GM20431 (cell line): Measurements from ENCODE around the gene SORBS1.

Source experiments
- in situ Hi-C: fragments of 300-500 bp; cut with MseI, MboI; formaldehyde crosslinking; loops from one replicate; pipeline ENCODE4 v1.15.0; 2020; ENCODE audit warnings: low sequenced_read_pairs; ENCODE audit not compliant: unreplicated experiment

The SORBS1 gene

DNA sequence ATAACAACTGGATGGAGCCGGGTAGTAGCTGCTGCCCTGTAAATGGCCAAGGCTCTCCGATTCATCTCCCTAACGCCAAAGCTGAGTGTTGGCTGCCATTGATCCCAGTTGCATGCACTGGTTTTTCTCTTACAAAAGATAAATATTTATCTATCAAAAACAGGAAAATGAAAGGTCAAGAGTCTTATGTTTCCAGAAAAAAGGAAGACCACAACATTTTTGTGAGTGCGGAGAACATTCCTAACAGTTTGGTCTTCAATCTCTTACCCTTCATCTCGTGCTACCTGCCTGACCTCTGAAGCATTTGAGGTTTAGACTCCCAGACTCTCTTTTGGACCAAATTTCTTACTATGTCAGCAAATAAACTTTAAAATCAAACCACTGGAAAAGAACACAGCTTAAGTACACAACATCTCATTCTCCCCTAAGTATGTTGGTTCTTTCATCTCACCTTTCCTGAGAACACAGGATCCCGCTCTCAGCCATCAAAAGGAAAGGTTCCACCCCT lies 61.6 kb downstream of the SORBS1 start:
- in situ Hi-C loops: no loop called here

DNA sequence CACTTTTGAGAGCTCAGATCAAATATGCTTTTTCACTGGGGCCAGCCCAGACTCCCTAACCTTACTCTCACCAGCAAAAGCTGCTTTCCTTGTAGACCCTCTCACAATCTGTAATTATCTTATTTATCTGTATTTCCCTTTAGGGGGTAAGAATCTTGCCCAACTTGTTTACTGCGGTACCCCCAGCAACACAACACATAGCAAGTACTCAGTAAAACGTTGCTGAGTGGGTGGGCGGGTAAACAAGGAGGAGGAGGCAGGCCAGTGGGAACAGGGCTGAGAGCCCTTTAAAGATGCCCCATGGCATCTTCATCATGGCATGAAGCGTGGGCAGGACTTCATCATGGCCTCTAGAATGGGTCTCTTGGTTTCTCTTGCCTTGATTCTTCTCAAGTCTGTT lies 64.2 kb downstream of the SORBS1 start:
- in situ Hi-C loops: no loop called here

- in situ Hi-C loops: no loop called here
These were observed 64.8 kb downstream of the SORBS1 start for GRCh38 chr10:95496246-95496911.

GRCh38 chr10:95493862-95494261 lies 67.3 kb downstream of the SORBS1 start:
- in situ Hi-C loops: no loop called here

GRCh38 chr10:95487994-95488393 lies 73.2 kb downstream of the SORBS1 start:
- in situ Hi-C loops: no loop called here

DNA sequence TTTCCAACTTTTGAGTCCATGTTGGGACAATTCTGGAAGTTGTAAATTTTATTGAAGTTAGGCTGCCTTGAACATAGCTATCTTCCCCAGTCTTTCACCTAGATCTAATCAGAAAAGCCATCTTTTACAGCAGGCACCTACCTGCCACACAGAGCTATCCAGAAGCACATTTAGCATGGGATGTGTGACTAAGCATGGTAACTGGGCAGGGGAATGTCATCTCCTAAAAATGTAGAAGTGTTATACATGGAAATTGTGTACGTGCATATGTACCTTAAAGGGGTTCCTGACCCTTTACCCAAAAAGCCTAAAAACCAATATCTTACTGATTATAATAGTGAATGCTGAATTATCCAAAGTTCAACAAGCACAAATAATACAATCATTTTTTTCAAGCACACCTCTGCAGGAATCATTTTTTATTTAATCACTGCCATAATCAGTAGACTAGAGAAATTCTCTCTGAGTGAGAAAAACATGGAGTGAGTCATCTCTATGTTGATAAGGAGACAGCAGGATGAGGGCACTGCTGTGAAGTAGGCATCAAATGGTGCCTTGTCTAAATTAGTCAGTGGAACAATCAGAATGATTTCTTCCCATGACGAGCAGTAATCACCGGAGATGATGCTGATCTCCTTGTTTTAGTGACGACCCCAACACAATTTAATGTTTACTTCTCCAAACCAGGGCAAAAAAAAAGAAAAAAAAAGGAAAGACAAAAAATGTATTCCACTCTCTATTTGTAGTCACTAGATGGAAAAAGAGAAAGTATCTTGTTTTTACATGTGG lies 75.9 kb downstream of the SORBS1 start:
- in situ Hi-C loops: no loop called here

DNA sequence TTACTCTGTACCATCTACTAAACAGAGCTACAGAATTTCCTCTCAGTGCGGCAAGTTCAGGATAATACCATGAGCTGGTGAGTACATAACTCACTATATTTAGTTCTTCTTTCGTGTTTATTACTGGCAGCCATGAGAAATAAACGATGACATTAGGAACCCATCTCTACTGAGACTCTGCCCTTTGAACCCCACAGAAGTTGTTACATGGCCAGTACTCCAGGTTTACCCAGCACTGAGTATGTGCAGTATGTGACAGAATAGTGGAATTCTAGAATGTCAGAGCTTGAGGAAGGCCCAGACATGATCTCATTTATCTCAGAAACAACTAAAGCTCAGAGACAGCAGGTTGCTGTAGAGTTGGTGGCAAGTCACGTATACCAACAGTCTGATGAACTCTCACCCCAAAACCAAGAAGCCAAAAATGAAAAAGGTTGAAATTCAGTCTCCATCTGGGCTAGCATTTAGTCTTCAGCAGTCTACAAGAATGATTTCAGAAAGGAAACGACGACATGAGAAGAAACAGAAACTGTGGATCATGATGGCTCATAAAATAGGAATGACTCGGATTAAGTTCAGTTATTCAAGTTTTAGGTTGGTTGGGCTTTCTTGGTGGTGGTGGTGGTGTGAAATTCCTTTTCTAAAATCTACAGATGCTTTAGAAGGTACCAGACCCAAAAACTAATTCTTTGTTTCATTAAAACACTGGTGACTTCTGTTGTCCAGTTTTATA lies 78.5 kb downstream of the SORBS1 start:
- in situ Hi-C loops: no loop called here

DNA sequence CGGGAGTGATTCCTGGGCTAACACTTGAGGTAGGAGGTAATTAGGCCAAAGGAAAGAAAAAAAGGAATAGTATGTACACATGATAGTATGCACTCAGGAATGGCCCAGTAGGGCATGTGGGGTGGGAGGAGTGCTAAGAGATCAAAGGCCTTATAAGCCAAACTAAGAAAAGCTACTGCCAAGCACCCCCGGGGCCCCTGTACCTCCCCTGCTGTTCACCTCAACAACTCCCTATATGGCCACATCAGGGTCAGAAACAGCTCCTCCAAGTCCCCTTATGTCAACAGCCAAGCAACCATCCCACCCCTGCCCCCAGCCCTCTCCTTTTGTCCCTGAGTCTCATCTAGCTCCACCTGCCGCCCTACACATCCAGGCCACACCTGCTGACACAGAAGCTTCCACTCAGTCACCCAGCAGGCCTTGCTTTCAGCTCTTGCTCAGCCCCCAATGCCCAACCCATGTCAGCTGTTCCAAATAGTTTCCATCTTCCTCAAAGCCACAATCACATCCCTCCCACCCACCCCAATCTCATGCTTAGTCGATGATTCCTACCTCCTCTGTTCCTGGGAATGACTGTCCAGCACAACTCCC lies 80.2 kb downstream of the SORBS1 start:
- in situ Hi-C loops: no loop called here

DNA sequence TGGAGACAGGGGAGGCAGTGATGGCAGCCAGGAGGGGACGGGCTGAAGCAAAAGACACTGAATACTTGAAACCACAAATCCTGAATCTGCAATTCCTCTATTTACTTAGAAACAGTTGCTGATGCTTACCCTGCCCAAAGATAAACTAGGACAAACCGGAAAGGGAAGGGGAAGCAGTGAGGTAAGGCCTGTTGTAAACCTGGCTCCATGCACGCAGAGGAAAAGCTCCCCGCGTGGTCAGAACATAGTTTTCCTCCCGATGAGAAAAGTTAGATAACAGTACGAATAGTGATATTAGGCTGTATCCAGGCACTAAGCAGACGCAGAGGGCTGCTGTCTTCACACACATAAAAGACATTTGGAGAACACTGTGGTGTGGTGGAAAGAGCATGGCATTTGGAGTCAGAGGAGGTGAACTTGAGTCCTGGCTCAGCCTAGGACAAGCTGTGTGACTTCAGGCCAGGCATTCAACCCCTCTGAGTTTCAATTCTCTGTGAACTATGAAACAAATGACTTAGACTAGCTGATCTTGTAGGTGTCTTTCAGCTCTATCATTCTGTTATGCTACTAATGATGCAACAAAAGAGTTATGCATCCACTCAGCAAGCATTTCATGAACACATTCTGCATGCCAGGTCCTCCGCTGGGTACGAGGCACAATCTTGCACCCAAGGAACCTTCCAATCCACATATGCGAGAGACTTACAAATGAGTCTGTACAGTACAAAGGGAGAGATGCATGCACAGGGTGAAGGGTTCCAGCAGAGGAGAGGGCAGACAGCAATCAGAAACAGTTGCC lies 80.9 kb downstream of the SORBS1 start:
- in situ Hi-C loops: no loop called here

- in situ Hi-C loops: no loop called here
These were observed 82.2 kb downstream of the SORBS1 start for GRCh38 chr10:95478935-95479334.

DNA sequence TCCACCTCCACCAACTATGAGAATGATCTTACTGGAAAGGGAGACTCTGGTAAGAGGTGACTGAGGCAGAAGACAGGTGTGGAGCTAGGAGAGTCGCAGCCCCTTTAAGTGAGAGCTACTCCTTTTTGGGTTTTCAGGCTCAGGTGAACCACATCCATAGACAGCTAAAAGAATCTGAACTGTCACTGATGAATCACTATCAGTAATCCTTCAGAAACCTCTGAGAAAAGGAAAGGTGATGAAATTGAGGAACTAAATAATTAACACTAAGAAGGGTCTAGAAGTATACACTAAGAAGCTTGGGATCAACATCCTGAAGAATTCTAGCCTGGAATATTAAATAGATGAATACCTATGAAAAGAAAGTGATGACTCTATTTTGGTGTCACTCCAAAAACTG lies 83.0 kb downstream of the SORBS1 start:
- in situ Hi-C loops: no loop called here

- in situ Hi-C loops: no loop called here
These were observed 84.0 kb downstream of the SORBS1 start for GRCh38 chr10:95477175-95477520.

GRCh38 chr10:95476469-95477174 lies 84.5 kb downstream of the SORBS1 start:
- in situ Hi-C loops: no loop called here

GRCh38 chr10:95475827-95476468 lies 85.2 kb downstream of the SORBS1 start:
- in situ Hi-C loops: no loop called here

DNA sequence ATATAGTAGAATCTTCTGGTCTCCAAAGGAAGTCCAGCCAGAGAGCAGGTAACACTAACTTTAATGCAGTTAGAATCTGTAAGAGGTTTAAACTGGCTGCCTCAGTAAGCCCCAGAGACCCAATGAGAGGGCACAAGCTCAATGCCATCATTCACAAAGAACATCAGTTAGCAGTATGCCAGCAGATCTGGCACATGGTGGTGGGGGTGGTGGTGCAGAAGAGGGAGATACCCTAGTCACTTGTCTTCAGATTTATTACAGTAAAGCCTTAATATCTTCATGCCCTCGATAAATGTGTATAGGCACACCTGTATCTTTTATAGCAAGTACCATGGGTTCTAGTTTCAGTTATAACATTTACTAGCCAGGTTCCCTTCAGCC lies 86.2 kb downstream of the SORBS1 start:
- in situ Hi-C loops: no loop called here

GRCh38 chr10:95474228-95475002 lies 86.8 kb downstream of the SORBS1 start:
- in situ Hi-C loops: no loop called here

DNA sequence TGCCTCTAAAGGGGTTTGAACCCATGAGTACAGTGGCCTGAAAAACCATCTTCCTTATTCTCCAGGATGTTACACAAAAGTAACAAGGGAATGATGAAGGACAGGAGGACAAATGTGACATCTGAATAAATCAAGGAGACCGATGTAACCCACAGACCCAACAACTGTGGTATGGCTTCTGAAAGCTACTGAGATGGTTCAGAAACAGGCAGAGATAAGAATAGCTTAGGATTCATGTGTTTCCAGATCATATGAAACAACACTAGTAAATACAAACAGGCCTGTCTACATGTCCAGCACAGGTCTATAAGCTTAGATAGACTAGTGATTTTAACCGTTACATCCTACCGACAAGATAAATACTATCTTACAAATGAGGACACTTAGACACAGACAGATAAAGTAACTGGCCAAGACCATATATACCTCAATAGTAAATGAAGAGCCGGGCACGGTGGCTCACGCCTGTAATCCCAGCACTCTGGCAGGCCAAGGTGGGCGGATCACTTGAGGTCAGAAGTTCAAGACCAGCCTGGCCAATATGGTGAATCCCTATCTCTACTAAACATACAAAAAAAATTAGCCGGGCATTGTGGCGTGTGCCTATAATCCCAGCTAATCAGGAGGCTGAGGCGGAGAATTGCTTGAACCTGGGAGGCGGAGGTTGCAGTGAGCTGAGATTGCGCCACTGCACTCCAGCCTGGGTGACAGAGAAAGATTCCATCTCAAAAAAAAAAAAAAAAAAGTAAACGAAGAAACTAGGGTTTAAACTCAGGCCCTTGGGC lies 88.7 kb downstream of the SORBS1 start:
- in situ Hi-C loops: no loop called here
